Measurements from ENCODE around the gene PGAP1.

- TF ChIP-seq CTCF (IDR thresholded peaks at IDR 0.05; ENCODE audit: insufficient read depth, low read depth, low read length) = no peak
- no peak for TF ChIP-seq EZH2 (IDR thresholded peaks at IDR 0.05; ENCODE audit: insufficient read depth, low read length)
Observed at GRCh38 chr2:196876364-196876763, 50.1 kb downstream of the PGAP1 start.
